H1 (cell line): ENCODE measurements around the gene UPF1.

Experiments
- CEBPB ChIP-seq: IDR thresholded peaks from 2 replicates; pipeline ENCODE4 v1.6.1; 2012; ENCODE audit warnings: low read depth, low read length
- CHD1 ChIP-seq: IDR thresholded peaks from 2 replicates; pipeline ENCODE4 v1.6.1; 2012; ENCODE audit warnings: low read depth, low read length, improper control_type of control experiment
- CTCF ChIP-seq, 3 experiments: IDR thresholded peaks; 1 replicate in 2 of 3; 2 replicates in 1 of 3; pipeline versions ENCODE4 v1.5.1 to v1.6.1; 2011; ENCODE audit warnings: low read length in 3 of 3, mild to moderate bottlenecking in 3 of 3, inconsistent platforms in 2 of 3, low read depth in 1 of 3, moderate library complexity in 1 of 3; ENCODE audit not compliant: insufficient read depth in 1 of 3; ENCODE audit errors: control extremely low read depth in 1 of 3
- EZH2 ChIP-seq: fragments of 200-600 bp; sonication (generic); IDR thresholded peaks from 2 replicates; pipeline ENCODE4 v1.7.1; 2012; ENCODE audit warnings: low read depth, mild to moderate bottlenecking, moderate library complexity, low read length, inconsistent platforms; ENCODE audit not compliant: severe bottlenecking
- KDM5A ChIP-seq: fragments of 200-600 bp; IDR thresholded peaks from 2 replicates; pipeline ENCODE4 v1.7.1; 2012; ENCODE audit warnings: mild to moderate bottlenecking, low read length, inconsistent platforms, mixed read lengths
- PHF8 ChIP-seq: fragments of 200-600 bp; sonication (generic); conservative IDR thresholded peaks from 2 replicates; pipeline ENCODE4 v1.7.1; 2012; ENCODE audit warnings: low read depth, mild to moderate bottlenecking, inconsistent platforms, low read length, moderate library complexity
- POLR2A ChIP-seq, 2 experiments: IDR thresholded peaks; 1 replicate in 1 of 2; 2 replicates in 1 of 2; pipeline ENCODE4 v1.6.1; 2011; ENCODE audit warnings: low read depth in 2 of 2, low read length in 2 of 2, mild to moderate bottlenecking in 2 of 2; ENCODE audit errors: control extremely low read depth in 1 of 2
- POLR2AphosphoS5 ChIP-seq: IDR thresholded peaks from 2 replicates; pipeline ENCODE4 v1.6.1; 2011; ENCODE audit warnings: low read depth, low read length
- YY1 ChIP-seq: IDR thresholded peaks from 2 replicates; pipeline ENCODE4 v1.6.1; 2011; ENCODE audit warnings: low read depth, mild to moderate bottlenecking, low read length

DNA sequence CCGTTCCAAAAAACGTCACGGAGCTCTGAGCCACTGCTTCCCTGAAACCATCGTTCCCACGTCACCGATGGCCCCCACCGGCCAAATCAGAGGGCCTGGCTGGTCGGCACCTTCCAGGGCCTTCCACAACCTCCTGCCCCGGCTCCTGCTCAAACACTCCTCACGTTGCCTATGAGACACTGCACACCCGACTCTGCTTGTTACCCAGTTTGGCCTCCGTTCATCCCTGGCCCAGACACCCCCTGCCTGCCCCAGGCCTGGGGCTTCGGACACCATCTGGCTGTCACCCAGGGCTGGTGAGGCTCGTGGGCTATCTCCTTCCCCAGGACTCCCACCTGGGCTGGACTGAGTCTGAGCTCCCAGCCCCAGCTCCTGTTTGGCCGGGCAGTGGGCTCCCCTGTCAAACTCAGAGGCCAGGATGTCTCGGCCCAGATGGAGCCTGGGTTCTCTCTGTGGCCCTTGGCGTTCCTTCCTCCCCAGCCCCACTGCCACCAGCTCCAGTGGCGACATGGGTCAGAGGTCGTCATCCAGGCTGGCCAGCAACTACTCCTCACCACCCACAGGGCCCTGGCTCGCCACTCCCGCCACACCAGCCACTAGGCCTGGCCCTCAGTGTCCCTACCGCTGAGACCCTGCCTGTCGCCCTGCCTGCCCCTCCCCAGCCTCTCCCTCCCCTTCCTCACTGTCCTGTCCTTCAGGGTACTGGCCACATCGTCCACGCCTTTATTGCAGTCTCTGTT is 46.5 kb downstream of the UPF1 start:
- TF ChIP-seq KDM5A (no peak), CTCF (IDR thresholded peaks at IDR 0.05; ENCODE audit: control extremely low read depth in 1 of 3, insufficient read depth in 1 of 3, low read depth in 1 of 3, low read length in 3 of 3) (no peak), POLR2A (IDR thresholded peaks at IDR 0.05; ENCODE audit: control extremely low read depth in 1 of 2, low read depth in 2 of 2, low read length in 2 of 2) (no peak), EZH2 (no peak), CHD1 (no peak), POLR2AphosphoS5 (no peak), PHF8 (no peak), YY1 (no peak), CEBPB (no peak)
